GM13977 (cell line): ENCODE data around the gene TTBK2.
"Not testable (repeated sequence)": the region's sequence is repeated elsewhere in the genome, so short reads cannot be mapped to it uniquely, and the experiment has no call there.

Experiments used
- DNase-seq: peaks from one replicate; pipeline ENCODE4 v3.0.0; 2012; ENCODE audit warnings: low spot score
- CTCF ChIP-seq: IDR thresholded peaks from 2 replicates; pipeline ENCODE4 v1.5.1; 2012; ENCODE audit warnings: mild to moderate bottlenecking, control low read depth; ENCODE audit not compliant: insufficient read depth; ENCODE audit errors: extremely low read depth, missing control alignments
- in situ Hi-C: fragments of 300-500 bp; cut with MboI; formaldehyde crosslinking; loops from one replicate; pipeline ENCODE4 v1.12.0; 2022; ENCODE audit warnings: low sequenced_read_pairs, low pct_unique_long_range_greater_than_20kb, mixed read lengths, inconsistent platforms; ENCODE audit not compliant: unreplicated experiment

TTBK2 gene

GRCh38 chr15:42908538-42908937 lies 12.0 kb downstream of the TTBK2 start:
- in situ Hi-C loops: no loop called here
- no peak for TF ChIP-seq CTCF
- no peak for DNase-seq

GRCh38 chr15:42903388-42904324 lies 16.9 kb downstream of the TTBK2 start:
- in situ Hi-C loops: no loop called here
- no peak for TF ChIP-seq CTCF
- no peak for DNase-seq

GRCh38 chr15:42893911-42894310 lies 26.7 kb downstream of the TTBK2 start:
- DNase-seq, in situ Hi-C loops: not testable (repeated sequence)

GRCh38 chr15:42891569-42891968 lies 29.0 kb downstream of the TTBK2 start:
- in situ Hi-C loops: no loop called here
- DNase-seq: no peak
- no peak for TF ChIP-seq CTCF

GRCh38 chr15:42890161-42890913 lies 30.2 kb downstream of the TTBK2 start:
- in situ Hi-C loops: no loop called here
- TF ChIP-seq CTCF: no peak
- no peak for DNase-seq

GRCh38 chr15:42887384-42887783 lies 33.2 kb downstream of the TTBK2 start:
- in situ Hi-C loops, DNase-seq: not testable (repeated sequence)

GRCh38 chr15:42880121-42880520 lies 40.5 kb downstream of the TTBK2 start:
- no peak for DNase-seq
- in situ Hi-C loops: no loop called here

More at GRCh38 chr15:42880121-42880520, 40.5 kb downstream of the TTBK2 start:
- no peak for TF ChIP-seq CTCF
